SW 1271 (cell line): ENCODE results near the gene MTHFR.

Experiments used
- DNase-seq, 2 experiments: peaks; one replicate each; lab custom pipeline; 2025; lab: John Stamatoyannopoulos, UW

The MTHFR gene

DNA sequence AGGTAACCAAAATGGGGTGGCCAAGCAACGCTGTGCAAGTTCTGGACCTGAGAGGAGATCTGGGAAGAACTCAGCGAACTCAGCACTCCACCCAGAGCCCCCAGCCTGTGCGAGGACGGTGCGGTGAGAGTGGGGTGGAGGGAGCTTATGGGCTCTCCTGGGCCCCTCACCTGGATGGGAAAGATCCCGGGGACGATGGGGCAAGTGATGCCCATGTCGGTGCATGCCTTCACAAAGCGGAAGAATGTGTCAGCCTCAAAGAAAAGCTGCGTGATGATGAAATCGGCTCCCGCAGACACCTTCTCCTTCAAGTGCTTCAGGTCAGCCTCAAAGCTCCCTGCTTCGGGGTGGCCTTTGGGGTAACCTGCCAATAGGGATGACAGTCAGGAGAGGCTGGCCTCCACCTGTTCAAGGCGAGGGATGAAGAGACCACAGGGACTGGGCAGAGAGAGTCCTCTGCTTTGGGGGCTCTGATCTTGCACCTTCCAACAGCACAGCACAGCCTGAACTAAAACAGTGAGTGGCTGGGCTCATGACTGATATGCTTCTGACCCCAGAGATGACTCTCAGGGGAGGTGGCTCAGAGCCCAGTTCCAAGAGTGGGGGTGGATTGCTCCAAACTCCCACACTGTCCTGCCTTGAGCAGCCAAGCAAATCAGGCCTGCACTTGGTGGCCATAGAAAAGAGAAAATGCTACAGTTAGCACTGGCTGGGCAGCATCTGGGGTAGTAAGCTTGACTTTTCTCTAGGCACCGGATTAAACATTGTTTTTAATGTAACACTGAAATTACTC is 9.5 kb downstream of the MTHFR start:
- no peak for DNase-seq

DNA sequence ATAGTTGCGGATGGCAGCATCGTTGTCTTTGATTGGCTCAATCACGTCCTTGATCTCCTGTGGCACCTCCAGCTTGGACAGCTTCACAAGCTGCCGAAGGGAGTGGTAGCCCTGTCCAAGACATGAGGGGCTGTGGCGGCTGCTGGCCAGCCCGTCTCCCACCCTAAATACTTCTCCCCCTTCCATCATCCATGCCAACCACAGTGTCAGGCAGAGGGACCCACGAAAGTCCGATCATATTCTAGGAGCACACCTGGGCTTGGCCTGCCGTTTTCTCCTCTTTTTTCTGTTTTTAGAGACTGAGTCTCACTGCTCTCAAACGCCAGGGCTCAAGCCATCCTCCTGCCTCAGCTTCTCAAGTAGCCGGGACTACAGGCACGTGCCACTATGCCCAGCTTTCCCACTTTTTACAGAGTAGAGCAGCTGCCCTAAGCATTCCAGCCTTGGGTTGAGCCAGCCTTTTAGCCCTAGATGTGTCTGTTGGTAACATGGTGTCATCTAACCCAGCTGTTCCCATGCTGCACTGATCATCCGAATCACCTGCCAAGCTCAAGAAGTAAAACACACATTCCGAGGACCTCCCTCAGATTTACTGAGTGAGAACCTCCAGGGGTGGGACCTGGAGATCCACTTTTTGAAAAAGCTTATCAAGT is 10.4 kb downstream of the MTHFR start:
- DNase-seq: no peak

DNA sequence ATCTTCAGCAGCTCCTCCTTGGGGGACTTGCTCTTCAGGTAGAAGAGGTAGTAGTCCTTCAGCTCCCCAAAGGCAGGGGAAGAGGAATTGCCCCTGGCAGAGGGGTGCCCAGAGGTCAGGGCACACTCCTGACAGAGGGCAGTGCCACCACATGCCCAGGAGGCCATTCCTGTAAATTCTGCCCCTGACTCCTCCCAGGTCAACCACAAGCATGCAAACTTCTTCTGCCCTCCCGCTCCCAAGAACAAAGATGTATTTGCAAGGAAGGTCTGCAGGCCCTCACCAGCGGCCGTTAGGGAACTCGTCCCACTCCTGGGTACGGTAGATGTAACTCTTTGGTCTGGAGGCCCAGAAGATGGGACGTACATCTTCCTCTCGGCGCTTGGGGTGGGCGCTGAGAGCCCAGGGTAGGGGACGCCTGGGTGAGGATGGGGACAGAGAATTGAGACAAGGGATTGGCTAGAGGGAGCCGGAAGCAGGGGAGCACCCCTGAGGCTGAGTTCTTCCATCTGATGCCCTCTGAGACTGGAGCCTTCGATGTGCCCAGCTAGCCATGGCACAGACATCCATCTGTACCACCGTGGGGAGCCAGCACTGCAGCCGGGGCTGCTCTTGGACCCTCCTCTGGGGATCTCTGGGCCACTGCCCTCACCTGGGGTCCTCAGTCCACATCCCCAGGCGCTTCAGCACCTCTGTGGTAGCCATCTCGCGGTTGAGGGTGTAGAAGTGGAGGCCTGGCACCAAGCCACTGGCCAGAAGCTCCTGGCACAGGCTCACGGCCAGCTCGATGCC is 11.1 kb downstream of the MTHFR start:
- DNase-seq: no peak

DNA sequence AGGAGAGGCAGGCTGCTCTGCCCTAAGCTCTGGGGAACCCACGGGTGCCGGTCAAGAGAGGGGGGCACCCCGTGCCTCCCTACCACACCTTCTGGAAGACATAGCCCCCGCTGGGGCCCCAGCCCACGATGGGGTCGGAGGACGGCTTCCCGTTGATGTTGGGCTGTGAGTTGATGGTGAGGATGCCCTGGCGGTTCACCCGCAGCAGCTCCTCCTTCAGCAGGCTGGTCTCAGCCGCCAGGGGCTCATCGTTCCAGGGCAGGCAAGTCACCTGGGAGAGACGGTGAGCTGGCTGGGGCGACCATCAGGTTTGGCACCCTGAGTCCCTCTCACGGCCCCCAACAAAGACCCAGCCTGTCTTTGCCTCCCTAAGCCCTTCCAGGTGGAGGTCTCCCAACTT is 11.9 kb downstream of the MTHFR start:
- no peak for DNase-seq

DNA sequence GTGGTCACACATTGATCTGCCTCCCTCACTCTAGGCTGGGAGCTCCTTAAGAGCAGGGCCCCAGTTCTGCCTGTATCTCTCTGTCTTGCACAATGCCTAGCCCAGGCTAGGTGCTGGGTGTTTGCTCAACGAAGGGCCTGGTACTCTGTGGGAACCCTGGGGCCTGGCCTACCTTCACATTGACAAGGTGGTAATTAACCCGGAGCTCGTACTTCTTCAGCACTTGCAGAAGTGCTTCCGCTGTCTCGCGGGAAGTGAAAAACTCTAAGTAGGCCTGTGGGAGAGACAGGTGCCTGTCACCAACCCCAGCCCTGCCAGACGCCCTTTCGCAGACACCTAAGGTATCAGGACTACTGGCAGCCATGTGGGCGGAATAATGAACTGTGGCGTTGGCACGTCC is 13.7 kb downstream of the MTHFR start:
- no peak for DNase-seq

DNA sequence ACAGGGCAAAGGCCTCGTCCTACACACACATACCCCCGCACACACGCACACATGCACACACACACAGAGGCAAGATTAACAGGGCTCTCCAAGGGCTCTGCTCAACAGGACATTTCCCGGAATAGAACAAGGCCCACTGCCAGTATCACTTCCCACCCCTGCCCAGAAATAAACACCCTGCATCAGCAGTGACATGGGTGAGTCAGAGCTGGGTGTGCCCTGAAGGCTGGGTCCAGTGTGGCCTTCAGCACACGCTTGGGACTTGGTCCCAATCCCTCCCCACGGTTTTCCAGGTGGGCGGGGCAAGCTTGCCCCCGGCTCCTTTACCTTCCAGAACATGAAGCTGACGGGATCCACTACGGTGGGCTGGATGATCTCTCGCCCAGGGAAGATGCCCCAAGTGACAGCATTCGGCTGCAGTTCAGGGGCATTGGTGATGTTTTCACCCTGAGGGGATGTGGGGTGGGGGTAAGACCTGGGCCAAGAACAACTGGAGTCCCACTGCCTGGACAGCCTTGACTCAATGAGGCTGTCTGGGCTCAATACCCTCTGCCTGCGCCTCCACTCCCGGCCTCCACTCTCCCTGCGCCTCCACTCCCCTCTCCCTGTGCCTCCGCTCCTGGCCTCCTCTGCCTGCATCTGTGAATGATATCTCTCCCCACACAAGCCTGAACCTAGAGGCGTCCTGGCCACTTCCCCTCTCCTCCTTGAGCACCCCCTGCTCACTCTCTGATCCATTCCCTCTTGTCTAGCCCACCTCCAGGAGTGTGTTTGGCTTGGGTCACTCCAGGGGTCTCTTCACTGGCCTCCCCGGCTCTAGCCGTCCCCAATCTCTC is 14.7 kb downstream of the MTHFR start:
- DNase-seq: no peak

DNA sequence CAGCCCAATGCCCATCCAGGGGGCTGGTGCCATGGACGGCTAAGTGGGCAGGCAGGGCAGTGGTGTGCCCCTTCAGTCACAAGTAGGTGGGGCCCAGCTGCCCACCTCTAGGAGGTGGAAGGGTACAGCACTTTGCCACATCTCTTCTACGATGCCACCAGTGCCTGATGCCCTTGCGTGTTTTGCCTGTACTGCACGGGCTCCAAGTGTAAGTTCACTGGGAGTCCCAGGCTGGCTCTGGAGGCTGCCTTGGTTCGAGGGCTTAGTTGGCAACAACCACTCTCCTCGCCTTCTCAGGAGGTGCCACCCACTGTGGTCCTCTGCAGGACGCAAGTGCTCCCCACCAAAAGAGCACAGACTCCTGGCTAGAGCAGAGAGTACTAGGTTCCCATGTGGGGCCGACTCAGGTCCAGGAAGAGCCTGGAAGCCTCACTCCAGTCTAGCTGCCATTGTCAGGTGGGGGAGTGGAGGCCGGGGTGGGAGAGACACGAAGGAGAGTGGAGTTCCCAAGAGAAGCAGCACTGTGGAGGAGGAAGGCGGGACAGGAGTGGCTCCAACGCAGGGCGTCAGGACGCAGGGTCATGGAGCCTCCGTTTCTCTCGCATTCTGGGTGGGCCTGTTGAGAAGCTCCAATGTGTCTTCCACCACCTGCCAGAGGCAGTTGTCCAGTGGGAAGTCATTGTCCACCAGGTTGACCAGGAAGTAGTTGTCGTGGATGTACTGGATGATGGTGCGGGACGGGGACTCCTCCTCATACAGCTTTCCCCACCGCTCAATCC is 15.5 kb downstream of the MTHFR start:
- DNase-seq: no peak

DNA sequence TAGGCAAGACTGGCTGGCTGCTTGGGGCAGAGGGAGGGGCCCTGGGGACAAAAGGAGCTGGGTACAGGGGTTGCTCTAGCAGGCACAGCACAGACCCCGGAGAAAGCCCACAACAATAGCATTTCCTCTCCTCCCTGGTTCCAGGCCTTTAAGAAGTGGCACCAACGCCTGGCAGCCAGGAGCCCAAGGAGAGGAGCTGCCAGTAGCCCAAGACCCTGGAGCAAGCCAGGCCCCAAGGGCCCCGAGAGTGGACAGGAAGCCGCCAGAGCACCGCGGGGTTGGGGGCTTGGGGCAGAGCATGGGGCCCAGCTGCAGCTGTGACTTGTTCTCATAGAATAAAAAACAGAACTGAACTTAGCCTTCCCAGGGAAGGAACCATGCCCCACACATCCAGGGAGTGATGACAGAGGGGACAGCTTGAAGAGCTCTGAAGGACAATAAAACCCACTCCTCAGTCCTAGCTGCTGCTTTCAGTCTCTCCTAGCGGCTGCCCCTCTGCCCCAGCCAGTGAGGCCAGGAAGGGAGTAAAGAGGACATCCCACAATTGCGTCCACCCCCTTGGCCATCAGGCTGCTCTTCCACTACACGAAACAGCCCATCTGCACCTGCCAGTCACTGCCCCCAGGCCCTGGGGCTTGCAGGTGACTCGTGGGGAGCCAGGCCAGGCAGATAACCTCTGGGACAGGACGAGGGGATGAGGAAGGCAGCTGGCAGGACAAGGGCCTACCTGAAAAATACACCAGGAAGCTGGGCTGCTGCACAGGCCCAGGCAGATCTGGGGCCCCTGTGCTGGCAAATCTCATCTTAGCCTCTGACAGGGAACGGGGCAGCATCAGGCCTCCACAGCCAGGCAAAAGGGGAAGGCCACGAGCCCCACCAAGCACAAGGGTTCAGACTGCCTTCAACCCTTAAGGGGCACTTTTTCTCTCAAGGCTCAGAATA is 16.4 kb downstream of the MTHFR start:
- no peak for DNase-seq

DNA sequence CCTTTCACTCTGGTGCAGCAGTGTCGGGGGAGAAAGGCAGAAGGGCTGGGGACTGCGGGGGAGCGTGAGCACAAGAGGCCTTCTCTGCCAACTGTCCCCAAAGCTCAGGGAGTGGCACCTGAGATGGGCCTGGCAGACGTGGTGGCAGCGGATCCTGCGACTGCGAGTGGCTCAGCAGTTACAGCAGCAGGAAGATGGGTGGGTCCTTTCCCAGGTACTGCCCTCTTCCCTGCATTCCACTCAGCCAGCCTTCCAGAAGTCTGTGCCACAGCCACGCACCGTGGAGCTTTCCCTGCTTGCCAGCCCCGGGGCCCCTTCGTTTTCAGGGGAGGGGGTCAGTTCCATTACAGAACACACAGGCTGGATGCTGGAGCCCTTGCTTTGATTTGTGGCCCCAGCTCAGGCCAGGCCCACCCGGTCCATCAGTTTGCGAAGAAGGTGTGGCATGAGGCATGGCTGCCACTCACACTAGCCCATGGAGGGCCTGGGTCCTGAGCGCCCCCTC is 17.2 kb downstream of the MTHFR start:
- no peak for DNase-seq

DNA sequence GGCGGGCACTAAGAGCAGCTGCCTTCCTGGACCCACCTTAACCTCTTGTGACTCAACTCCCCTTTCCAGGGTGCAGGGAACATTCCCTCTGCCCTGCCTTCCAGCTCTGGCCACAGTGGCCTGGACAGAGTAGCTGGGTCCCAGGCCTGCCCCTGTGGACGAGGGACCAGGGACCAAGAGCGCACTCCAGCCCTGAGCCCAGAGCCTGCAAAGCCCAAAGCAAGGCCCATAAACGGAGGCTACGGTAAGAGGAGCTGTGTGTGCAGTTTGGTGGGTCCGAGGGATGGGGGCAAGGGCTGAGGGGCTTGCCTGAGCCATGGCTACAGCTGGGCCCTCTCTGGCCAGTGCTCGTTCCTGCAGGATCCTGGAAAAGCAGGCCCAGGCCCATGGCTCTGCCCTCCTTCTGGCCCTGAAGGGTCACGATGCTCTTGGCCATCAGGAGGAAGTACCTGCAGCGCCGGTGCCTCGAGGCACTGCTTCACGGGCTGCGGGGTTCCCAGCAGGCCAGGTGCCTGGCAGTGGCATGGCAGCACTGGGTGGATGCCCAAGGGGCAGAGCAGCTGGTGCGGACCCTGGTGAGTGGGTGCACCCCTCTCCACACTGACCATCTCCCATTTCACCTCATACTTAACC is 17.8 kb downstream of the MTHFR start:
- DNase-seq: no peak

DNA sequence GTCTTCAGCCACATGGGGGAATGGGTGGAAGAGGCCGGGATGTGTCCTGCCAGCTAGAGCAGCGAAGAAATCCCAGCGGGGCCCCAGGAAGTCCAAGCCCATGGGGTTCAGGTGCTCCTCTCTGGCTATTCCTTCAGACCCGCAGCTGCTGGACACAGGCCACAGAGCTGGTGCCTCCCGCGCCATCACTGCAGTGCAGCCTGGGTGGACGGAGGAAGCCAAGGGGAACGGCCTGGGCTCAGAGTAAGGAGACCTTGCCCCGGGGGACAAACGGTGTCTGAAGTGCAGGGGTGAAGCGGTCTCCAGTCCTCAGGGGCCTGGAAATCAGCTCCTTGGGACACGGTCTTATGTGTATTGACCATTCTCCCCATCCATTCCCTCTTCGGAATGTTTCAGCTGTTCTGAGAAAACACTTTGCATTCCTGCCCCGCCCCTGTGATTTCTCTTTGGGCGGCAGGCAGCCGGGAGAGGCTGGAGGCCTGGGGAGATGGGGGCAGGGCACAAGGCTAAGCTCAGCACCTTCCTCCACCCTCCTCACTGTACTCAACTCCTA is 18.4 kb downstream of the MTHFR start:
- peak in 1 of 2 experiments; percentile 7 for DNase-seq

DNA sequence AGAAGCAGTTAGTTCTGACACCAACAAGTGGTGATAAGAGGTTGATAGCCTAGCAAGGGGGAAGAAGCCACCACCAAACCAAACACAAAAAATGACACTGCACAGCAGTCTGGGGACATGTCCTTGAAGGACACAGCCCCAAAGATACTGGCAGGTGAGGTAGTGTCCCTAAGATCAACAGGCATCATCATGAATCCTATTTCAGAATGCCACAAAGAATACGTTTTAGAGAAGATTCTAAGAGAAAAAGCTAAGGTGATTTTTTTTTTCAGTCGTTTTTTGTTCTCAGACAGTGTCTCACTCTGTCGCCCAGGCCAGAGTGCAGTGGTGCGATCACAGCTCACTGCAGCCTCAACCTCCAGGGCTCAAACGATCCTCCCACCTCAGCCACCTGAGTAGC is 19.6 kb downstream of the MTHFR start:
- no peak for DNase-seq

DNA sequence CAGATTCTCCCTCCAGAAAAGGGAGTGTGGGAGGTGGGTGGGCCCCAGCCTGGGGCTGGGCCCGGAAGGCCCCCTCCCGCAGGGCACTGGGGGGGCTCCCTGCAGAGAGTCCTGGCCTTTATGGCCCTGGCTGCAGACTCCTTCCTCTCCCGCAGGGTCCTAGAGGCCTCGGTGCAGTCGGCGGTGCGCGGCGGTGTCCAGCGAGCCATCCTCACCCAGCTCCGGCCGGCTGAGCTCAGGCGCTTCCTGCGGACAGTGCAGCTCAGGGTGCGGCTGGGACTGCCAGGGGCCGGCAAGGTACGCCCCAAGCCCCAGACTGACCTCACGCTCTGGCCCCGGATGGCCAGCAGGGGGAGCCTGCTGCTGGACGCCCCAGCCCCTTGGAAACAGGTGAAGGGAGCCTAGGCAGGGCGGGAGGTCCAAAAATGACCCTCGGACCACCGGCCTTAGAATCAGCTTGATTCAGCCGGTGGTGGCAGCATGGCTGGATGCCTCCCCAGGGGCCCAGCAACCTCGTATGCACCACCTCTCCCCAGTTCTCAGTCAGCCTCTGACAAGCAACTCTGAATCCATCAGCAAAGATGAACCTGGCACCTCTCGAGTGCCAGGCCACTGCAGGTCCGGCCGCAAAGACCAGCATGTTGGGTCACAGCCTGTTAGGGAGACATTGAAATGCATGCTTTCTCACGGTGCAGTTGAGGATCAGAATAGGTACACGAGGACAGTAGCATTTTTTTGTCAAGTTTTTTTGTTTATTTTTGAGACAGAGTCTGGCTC is 20.6 kb downstream of the MTHFR start:
- DNase-seq: peak; percentile 5 to 22

DNA sequence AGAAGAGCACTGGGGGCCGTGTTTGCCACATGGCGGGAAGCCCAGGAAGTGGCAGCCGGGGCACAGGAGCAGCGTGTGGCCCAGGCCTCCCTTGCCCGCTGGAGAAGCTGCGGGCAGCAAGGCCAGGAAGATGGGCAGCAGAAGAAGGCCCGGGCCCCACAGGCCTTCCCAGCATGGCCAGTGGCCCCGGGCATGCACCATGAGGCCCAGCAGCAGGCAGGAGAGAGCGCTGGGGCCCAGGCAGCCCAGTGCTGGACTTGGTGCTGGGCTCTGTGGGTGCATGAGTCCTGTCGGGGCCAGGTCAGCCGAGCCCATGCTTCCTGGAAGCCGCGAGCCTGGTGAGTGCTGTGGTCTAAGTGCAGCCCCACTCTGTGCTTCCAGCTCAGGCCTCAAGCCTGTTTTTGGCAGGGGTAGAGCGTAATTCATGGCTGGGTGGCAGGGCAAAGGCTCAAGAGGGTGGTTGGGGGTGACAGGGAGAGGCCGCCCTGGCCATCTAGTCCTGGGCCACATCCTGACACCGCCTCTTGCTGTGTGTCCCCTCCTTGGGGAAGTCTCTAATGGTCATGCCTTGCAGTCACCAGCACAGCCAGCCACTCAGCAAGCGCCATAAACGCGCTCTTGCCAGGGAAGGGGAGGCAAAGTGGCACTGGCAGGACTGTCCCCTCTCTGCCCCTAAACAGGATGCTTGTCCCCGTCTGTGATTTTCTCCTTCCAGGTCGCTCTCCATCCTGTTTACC is 21.3 kb downstream of the MTHFR start:
- DNase-seq: no peak

DNA sequence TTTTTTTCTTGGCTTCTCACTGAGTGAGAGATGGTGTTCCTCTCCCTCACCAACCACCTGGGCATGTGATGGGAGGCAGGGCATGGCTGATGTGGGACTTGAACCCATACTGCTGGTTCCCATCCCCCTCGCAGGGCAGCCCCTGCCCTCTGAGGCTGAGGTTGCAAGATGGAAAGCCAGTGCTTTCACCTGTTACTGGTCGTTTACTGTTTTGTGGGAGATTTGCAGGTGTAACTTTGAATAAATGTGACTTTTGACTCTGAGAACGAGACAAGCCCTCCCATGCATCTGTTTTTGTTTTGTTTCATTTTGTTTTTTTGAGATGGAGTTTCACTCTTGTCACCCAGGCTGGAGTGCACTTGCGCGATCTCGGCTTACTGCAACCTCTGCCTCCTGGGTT is 22.2 kb downstream of the MTHFR start:
- DNase-seq: no peak

DNA sequence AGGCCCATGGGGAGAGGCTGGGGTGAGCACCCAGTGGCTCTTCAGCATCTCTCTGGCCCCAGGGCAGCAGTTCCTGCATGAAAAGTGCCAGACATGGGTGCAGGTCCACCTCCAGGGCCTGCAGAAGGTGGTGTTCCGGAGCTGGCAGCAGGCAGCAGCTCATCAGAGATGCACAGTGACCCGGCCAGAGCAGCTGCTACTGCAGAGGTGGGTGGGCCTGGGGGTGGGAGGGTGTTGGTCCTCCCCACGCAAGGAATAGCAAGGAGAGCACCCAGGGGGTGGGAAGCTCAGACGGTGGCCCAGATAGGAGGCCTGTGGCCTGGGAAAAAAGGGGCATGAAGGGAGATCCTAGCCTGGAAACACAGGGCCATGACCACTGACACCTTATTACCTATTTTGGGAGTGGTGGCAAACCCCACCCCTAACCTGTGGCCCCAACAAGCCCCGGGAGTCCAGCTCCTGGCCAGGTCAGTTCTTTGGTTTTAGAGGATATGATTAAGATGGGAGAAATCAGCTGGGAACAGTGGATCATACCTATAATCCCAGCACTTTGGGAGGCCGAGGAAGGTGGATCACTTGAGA is 23.5 kb downstream of the MTHFR start:
- DNase-seq: no peak

DNA sequence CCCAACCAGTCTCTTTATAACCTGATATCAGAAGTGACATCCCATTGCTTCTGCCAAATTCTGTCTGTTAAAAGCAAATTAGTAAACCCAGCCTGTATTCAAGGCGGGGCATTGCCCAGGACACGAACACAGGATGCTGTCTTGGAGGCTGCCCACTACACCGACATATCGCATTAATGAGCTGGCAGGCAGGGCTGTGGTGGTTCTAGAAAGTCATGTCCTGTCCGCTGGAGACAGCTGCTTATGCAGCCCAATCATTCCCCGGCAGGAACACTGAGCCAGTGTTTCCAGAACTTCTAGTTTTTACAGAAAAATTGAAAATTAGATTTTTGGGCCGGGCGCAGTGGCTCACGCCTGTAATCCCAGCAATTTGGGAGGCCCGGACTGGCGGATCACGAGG is 24.5 kb downstream of the MTHFR start:
- no peak for DNase-seq
